Caco-2 (cell line): Measurements from ENCODE around the gene TOR4A. TPM values are rescaled to one million over a fixed set of nuclear protein-coding genes. Genes with fewer than 3 reads are reported as not detected.

Experiments used
- BruUV-seq: library from RNA; stranded (reverse); fragments of 400-500 nt; replicated peaks from 2 replicates; lab custom pipeline; 2021; lab: Mats Ljungman, UMichigan
- CTCF ChIA-PET: fragments of 300-600 bp; sonication (Branson Sonifier 250); formaldehyde crosslinking; loops from one replicate; lab custom pipeline; 2022; ENCODE audit warnings: antibody characterized with exemption; lab: Charles Lee
- POLR2A ChIA-PET: fragments of 300-600 bp; sonication (Branson Sonifier 250); formaldehyde crosslinking; loops from one replicate; lab custom pipeline; 2022; ENCODE audit warnings: antibody characterized with exemption; lab: Charles Lee
- DNase-seq, 2 experiments: peaks; one replicate each; pipeline versions ENCODE4 v3.0.0 to v3.0.0-alpha.2; 2020 to 2022
- H3K27me3 ChIP-seq: replicated peaks from 2 replicates; pipeline ENCODE4 v1.6.0; 2011; ENCODE audit warnings: low read length; ENCODE audit not compliant: control insufficient read depth, insufficient read depth
- H3K36me3 ChIP-seq: 2 replicates; pipeline ENCODE4 v1.5.1; 2011; ENCODE audit warnings: low read length; ENCODE audit not compliant: control insufficient read depth, insufficient read depth
- H3K4me1 ChIP-seq: fragments of 250-450 bp; sonication (Bioruptor Pico); 2 replicates; pipeline ENCODE4 v1.5.1; 2020; ENCODE audit warnings: mild to moderate bottlenecking
- H3K4me3 ChIP-seq: 2 replicates; pipeline ENCODE4 v1.5.1; 2011; ENCODE audit warnings: low read depth, mild to moderate bottlenecking, control low read depth, low read length
- H3K9me3 ChIP-seq: fragments of 250-450 bp; sonication (Bioruptor Pico); 2 replicates; pipeline ENCODE4 v1.5.1; 2020; ENCODE audit warnings: mild to moderate bottlenecking, moderate library complexity
- H3K27ac Mint-ChIP-seq: one replicate; pipeline ENCODE4 v1.8.0; 2022; ENCODE audit warnings: mixed read lengths; ENCODE audit not compliant: unreplicated experiment
- H3K27me3 Mint-ChIP-seq: one replicate; pipeline ENCODE4 v1.8.0; 2022; ENCODE audit warnings: mixed read lengths; ENCODE audit not compliant: insufficient read depth, unreplicated experiment
- H3K36me3 Mint-ChIP-seq: one replicate; pipeline ENCODE4 v1.8.0; 2022; ENCODE audit warnings: mild to moderate bottlenecking, mixed read lengths; ENCODE audit not compliant: insufficient read depth, unreplicated experiment
- H3K4me1 Mint-ChIP-seq: one replicate; pipeline ENCODE4 v1.8.0; 2022; ENCODE audit warnings: low read depth, mixed read lengths; ENCODE audit not compliant: unreplicated experiment
- H3K4me3 Mint-ChIP-seq: one replicate; pipeline ENCODE4 v1.8.0; 2022; ENCODE audit warnings: mild to moderate bottlenecking, moderate library complexity, mixed read lengths; ENCODE audit not compliant: unreplicated experiment
- H3K9me3 Mint-ChIP-seq: one replicate; pipeline ENCODE4 v1.8.0; 2022; ENCODE audit warnings: mixed read lengths; ENCODE audit not compliant: unreplicated experiment
- intact Hi-C: fragments of 100-400 bp; cut with micrococcal nuclease; formaldehyde crosslinking; loops from one replicate; pipeline ENCODE4 v1.10.0; 2022; ENCODE audit not compliant: unreplicated experiment
- total RNA-seq: library from RNA; stranded (reverse); gene quantifications from 2 replicates; pipeline ENCODE4 v1.2.3, GENCODE V29; 2022
- TF ChIP-seq, protein P1 (sequence below), 2 experiments: fragments of 200-600 bp in 1 of 2; IDR thresholded peaks; 1 replicate in 1 of 2; 2 replicates in 1 of 2; pipeline versions ENCODE4 v1.5.1 to v1.8.0; 2011 to 2022; ENCODE audit warnings: antibody characterized with exemption in 1 of 2, control low read depth in 1 of 2, inconsistent platforms in 1 of 2, low read depth in 1 of 2, low read length in 1 of 2, mild to moderate bottlenecking in 1 of 2, moderate library complexity in 1 of 2; ENCODE audit not compliant: insufficient read depth in 1 of 2, severe bottlenecking in 1 of 2, unreplicated experiment in 1 of 2

Gene TOR4A
- total RNA-seq, 1 experiment from 2014 or later: 1.8 TPM

DNA sequence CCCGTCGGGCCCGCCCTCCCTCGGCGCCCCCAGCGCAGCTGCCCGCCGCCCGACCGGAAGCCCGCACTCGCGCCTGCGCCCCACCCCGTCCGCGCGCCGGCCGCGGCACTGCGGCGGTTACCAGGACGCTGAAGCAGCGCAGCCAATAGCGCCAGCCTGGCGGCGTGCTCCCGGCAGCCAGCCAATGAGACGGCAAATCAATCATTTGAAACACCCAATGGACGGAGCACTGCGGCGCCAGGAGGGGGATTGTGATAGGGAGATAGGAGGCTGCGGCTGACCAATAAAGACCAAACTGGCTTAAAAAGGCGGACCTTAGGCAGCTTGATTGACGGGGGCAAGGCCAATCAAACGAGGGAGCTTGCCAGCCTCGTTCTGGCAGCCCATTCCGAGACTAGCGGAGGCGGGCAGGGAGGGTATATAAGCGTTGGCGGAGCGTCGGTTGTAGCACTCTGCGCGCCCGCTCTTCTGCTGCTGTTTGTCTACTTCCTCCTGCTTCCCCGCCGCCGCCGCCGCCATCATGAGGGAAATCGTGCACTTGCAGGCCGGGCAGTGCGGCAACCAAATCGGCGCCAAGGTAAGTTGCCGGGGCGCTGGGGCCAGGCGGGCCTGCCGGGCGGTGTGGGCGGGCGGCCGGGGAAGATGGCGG is 36.6 kb upstream of the TOR4A start, which contains the start of gene TUBB4B:
TUBB4B (plus strand) TSS at position 447 of the 649 bp plus-strand sequence; CDS start at position 521, 74 bp downstream.
- TF ChIP-seq, protein P1, sequence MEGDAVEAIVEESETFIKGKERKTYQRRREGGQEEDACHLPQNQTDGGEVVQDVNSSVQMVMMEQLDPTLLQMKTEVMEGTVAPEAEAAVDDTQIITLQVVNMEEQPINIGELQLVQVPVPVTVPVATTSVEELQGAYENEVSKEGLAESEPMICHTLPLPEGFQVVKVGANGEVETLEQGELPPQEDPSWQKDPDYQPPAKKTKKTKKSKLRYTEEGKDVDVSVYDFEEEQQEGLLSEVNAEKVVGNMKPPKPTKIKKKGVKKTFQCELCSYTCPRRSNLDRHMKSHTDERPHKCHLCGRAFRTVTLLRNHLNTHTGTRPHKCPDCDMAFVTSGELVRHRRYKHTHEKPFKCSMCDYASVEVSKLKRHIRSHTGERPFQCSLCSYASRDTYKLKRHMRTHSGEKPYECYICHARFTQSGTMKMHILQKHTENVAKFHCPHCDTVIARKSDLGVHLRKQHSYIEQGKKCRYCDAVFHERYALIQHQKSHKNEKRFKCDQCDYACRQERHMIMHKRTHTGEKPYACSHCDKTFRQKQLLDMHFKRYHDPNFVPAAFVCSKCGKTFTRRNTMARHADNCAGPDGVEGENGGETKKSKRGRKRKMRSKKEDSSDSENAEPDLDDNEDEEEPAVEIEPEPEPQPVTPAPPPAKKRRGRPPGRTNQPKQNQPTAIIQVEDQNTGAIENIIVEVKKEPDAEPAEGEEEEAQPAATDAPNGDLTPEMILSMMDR (IDR thresholded peaks at IDR 0.05; ENCODE audit: insufficient read depth in 1 of 2, low read depth in 1 of 2, low read length in 1 of 2, severe bottlenecking in 1 of 2, unreplicated experiment in 1 of 2): no peak
- Mint-ChIP-seq H3K9me3 (no peaks in the 10 kb centered on the region), H3K4me3 (peak within 1 kb of the TSS; percentile 80), H3K27me3 (peaks cover 3% of the 10 kb centered on the region), H3K36me3 (peaks cover 62% of the 10 kb centered on the region), H3K27ac (peak within 1 kb of the TSS; percentile 95), H3K4me1 (peaks cover 7% of the 10 kb centered on the region)
- Histone ChIP-seq H3K27me3 (no peaks in the 10 kb centered on the region), H3K9me3 (no peaks in the 10 kb centered on the region), H3K4me3 (peak within 1 kb of the TSS; percentile 80), H3K4me1 (peaks cover 28% of the 10 kb centered on the region), H3K36me3 (peaks cover 2% of the 10 kb centered on the region; the same call in 1 of the 2 replicates)
- BruUV-seq: no TSS peak
- intact Hi-C loops: loop anchor here (1.0 to 10.0 kb wide), 4 partner anchors 14 to 446 kb away; partner anchors contain the start of genes CCDC183, NELFB, RNF208 and TMEM141
- peak; percentile 98 to 100 for DNase-seq
- ChIA-PET CTCF (interaction anchor here (0.6 to 2.7 kb wide), 12 partner anchors 13 to 293 kb away, joined by 3 to 13 read pairs (median 4); partner anchors contain the start of genes NRARP, SAPCD2 and TPRN), POLR2A (interaction anchor here (0.5 to 2.4 kb wide), 31 partner anchors 9 to 1334 kb away, joined by 3 to 39 read pairs (median 4); partner anchors contain the start of genes CAMSAP1, ENTPD8, MAN1B1 and MRPL41)

DNA sequence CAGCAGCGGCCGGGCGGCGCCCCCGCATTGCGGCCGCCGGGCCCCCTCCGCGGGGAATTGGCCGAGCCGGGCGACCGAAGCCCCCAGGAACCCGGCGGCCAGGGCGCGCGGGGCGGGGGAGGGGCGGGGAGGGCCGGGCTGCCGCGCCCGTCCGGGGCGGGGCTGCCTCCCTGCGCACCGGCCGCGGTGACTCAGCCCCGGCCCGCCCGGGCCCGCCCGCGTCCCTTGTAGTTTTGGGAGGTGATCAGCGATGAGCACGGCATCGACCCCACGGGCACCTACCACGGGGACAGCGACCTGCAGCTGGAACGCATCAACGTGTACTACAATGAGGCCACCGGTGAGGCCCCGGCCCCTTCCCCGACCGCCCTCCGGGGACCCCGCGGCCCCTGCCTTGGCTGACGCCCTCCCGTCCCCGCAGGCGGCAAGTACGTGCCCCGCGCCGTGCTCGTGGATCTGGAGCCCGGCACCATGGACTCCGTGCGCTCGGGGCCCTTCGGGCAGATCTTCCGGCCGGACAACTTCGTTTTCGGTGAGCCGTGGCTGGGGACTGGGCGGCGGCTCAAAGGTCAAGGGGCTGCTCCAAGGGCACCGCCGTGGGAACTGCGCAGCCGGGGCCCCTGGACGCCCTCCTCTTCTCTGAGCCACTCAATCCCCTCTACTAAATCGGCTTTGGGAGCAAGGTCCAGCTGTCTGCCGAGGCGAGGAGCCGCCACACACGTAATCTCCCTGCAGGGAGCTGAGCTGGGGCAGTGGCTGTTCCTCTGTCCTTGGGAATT is 35.8 kb upstream of the TOR4A start:
- H3K4me1 ChIP-seq: peaks cover 21% of the 10 kb centered on the region
- H3K9me3 ChIP-seq: no peaks in the 10 kb centered on the region

More for the DNA sequence above, 35.8 kb upstream of the TOR4A start:
- Mint-ChIP-seq H3K9me3 (no peaks in the 10 kb centered on the region), H3K4me3 (peak overlapping the region; percentile 80), H3K36me3 (peaks cover 68% of the 10 kb centered on the region), H3K27ac (peak overlapping the region; percentile 95), H3K27me3 (peaks cover 3% of the 10 kb centered on the region), H3K4me1 (peaks cover 7% of the 10 kb centered on the region)
- intact Hi-C loops: loop anchor here (1.0 to 10.0 kb wide), 4 partner anchors 14 to 447 kb away; partner anchors contain the start of genes CCDC183, NELFB, RNF208 and TMEM141
- ChIA-PET POLR2A (interaction anchor here (0.5 to 2.4 kb wide), 13 partner anchors 13 to 236 kb away, joined by 3 to 39 read pairs (median 8); partner anchors contain the start of genes MAN1B1, NELFB, NRARP and RNF208), CTCF (interaction anchor here (0.6 to 2.7 kb wide), 6 partner anchors 12 to 294 kb away, joined by 3 to 13 read pairs (median 6); partner anchors contain the start of genes NRARP, SAPCD2 and TPRN)
- H3K27me3 ChIP-seq: no peaks in the 10 kb centered on the region
- peaks cover 2% of the 10 kb centered on the region; the same call in 1 of the 2 replicates for H3K36me3 ChIP-seq
- H3K4me3 ChIP-seq: peak overlapping the region; percentile 77
- TF ChIP-seq, protein P1 (IDR thresholded peaks at IDR 0.05; ENCODE audit: insufficient read depth in 1 of 2, low read depth in 1 of 2, low read length in 1 of 2, severe bottlenecking in 1 of 2, unreplicated experiment in 1 of 2): no peak
- DNase-seq: peak in 1 of 2 experiments; percentile 58
- BruUV-seq: no TSS peak
